Central memory CD4-positive, alpha-beta T cell (primary cell): ENCODE data around the gene CORO2B.

Source experiments
- DNase-seq: peaks from one replicate; pipeline ENCODE4 v3.0.0; 2022

Gene CORO2B

DNA sequence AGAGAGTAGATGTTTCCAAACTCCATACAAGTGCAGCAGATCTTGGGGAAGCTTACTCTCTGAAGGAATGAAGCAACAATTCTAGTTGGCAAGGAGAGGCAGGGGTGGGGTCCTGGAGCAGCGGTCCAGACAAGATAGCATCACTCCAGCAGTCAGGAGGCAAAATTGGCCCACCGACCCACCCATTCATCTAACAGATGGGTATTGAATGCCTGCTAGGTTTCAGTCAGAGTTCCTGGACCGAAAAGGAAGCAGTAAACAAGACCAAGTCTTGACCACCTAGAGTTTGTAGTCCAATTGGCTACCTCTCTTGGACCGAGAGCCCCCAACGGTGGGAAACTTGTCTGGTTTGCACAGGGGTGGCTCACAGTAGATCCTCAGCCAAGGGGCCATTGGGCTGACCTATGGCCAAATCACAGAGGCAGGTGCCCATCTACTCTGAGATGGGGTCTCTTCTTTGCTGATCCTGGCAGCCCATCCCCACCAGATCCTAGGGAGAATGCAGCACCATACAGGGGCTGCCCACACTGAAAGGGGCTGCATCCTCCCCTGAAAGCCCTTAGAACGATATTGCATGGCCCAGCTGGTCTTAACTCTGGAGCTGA lies 74.3 kb downstream of the CORO2B start:
- no peak for DNase-seq

- no peak for DNase-seq
Measured at GRCh38 chr15:68653801-68654200, 75.0 kb downstream of the CORO2B start.

DNA sequence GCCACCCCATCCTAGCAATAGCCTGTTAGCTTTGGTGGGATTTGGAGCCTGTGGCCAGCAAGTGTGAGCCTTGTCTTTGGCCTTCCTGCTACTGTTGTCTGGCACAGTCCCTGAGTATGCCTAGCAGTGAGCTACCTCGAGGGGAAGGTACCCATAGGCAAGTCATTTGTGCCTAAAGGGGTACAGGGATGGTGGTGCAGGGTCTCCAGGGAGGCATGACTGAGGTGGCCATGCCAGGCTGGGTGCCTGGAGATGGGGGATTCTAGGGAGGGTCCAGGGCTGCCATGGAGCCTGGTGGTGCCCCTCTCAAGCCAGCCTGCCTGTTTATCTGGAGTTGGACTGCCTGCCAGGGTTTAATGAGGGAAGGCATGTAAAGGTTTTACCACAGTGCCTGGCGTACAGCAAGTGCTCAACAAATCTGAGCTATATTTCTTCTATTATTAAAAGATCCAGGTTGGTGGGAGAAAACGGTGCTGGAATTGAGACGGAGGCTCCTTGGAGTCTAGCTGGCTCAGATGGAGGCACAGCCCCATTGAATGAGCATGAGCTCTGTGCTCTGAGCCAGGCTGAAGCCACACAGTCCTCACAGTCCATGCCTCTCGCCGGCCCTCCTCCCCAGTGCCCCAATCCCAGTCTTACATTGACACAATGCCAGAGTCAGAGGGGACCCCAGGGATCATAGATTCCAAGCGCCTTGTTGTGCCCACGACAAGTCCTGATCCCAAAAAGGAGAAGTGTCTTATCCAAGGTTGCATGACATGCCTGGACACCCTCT lies 76.2 kb downstream of the CORO2B start:
- no peak for DNase-seq

GRCh38 chr15:68655686-68656437 lies 77.1 kb downstream of the CORO2B start:
- no peak for DNase-seq

DNA sequence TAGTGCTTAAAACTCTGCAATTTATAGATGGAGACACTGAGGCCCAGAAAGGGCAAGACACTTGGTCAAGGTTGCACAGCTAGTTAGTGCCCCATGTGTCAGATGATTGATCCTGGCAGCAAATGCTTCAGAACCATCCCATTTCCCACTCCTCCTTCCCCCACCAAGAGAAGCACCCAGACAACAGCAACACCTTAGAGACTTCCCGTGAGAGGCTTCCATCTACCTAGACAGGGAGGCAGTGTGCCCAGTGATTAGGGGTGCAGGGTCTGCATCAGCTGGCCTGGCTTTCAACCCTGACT lies 77.6 kb downstream of the CORO2B start:
- no peak for DNase-seq

GRCh38 chr15:68658151-68658550 lies 79.4 kb downstream of the CORO2B start:
- no peak for DNase-seq

DNA sequence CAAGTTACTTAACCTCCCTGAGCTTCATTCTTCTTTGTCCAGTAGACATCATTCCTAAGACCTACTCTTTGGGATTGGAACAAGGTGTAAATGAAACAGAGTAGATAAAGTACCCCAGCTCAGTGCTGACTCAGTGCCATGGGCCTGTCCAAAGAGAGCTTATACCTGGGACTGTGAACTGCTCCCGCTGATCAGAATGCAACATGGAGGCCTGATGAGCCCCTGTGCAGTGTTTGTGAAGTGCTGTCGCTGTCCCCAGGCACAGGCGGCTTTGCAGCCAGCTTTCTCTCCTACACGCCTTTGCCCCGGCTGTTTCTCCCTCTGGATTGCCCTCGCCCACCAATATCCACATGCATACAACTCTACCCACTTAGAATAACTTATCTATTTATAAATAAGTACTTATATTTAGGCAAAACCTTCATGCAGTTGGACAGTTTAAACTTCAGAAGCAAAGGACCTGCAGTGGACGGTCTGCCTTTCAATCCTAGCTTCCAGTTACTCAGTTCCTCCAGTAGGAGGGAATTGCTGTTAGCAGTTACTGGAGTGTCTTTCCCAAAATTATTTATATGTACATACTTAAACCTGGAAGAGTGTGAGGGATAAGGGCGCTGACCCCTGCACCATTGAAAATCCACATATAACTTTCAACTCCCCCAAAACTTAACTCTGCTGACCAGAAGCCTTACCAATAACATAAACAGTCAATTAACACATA lies 80.0 kb downstream of the CORO2B start:
- no peak for DNase-seq

GRCh38 chr15:68663526-68663925 lies 84.7 kb downstream of the CORO2B start:
- no peak for DNase-seq

DNA sequence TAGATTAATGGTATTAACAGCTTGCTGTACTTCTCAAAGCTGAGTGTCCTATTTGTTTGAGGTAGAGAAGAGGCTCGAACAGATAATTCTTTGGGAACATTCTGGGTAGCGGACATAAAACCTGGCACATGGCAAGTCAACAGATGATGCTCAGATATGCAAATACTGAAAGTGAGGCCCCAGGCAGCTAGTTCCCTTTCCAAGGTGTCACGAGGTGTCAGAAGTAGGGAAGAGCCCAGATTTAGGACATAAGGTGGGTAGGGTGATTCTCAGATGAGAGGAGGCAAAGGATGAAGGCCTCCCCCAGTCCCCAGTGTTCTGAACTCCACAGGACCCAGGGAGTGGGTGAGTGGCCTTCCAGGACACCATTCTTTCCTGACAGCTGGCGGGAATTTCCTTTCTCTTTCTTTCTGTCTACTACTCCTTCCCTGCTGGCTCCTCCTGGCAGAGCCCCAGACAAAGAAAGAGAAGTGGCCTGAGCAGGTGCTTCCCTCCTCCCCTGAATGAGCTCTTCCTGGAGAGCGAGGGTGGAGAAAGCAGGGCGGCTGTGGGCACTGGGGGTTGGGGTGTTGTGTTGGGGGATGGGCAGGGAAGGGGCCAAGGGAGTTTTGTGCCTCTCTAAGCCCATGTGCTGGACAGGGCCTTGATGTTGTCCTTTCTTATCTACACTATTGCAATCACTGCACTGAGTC lies 87.5 kb downstream of the CORO2B start:
- DNase-seq: no peak

DNA sequence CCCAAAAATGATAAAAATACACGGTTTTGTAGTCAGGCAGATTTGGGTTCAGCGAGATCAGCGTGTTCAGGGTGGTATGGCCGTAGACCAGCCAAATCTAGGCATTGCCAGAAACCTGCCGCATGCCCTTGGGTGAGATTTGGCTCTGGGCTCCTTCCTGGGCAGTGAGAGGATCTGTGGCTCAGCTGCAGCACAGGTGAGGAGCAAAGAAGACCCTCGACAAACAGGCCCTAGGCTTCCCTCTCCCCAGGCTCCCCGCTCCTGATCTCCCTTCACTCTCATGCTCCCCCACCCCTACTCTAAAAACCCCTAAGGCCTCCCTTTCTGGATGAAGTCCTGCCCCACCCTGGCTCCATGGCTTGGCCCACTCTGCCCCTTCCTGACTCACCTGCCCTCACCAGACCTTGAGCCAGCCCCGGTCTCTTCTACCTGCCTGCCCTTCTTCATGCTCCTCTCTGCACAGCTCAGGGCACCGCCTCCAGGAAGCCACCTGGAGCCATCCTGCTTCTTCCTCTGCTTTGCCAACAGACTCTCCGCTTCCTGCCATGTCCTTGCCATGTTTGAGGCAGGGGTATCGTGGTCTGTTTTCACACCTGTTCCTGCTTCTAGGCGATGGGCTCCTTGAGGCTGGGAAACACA lies 88.1 kb downstream of the CORO2B start:
- DNase-seq: no peak

DNA sequence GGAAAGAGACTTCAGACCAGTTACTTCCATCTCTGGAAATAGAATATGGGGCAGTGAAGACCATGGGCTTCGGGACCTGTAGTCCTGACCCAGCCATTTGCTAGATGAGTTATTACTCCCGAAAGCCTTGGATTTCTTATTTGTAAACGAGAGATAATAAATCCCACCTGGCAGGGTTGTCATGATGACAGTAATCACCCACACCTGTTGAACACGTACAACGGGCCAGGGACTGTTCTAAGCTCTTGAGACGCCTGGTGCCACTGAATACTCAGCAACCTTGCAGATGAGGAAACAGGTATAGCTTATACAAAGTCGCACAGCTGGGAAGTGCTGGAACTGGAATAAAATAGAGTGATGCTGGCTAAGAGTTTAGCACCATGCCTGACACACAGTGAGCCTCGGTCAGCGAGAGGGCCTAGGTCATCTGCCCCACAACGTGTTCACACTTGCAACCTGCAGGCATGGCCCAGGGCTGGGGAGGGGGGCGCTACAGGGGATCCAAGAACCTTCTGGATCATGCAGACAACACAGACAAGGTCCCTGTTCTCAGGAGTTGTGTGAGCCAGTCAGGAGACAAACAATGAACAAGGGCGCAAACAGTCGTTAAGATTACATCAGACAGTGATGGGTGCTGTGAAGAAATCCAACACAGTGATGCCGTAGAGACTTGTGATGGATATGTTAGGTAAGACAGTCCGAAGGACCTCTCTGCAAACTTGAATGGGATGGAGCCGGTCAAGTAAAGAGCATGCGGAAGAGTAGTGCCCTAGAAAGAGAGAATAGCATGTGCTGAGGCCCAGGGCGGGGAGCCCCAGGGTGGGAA lies 89.2 kb downstream of the CORO2B start:
- DNase-seq: no peak

GRCh38 chr15:68668926-68669600 lies 90.3 kb downstream of the CORO2B start:
- DNase-seq: no peak

- no peak for DNase-seq
Measured at GRCh38 chr15:68672251-68672650, 93.5 kb downstream of the CORO2B start.

- no peak for DNase-seq
Measured at GRCh38 chr15:68672781-68673205, 94.0 kb downstream of the CORO2B start.

- no peak for DNase-seq
Measured at GRCh38 chr15:68674975-68675374, 96.2 kb downstream of the CORO2B start.

GRCh38 chr15:68676011-68676605 lies 97.3 kb downstream of the CORO2B start:
- no peak for DNase-seq

- no peak for DNase-seq
Measured at GRCh38 chr15:68676926-68677325, 98.1 kb downstream of the CORO2B start.

GRCh38 chr15:68677996-68678395 lies 99.2 kb downstream of the CORO2B start:
- DNase-seq: no peak

GRCh38 chr15:68678746-68679145 lies 100.0 kb downstream of the CORO2B start:
- DNase-seq: no peak

- no peak for DNase-seq
Measured at GRCh38 chr15:68679161-68679560, 100.4 kb downstream of the CORO2B start.
